Psoas muscle (tissue), 8 donors: ENCODE results near the gene PNMA6E. TPM values are rescaled to one million over a fixed set of nuclear protein-coding genes. Genes with fewer than 3 reads are reported as not detected.

ENCODE experiments used
- ATAC-seq, 4 donors: fragments of 200-7000 bp; cut with Tn5 transposase; one replicate each; pipeline ENCODE4 v1.9.1; 2020; ENCODE audit warnings: moderate library complexity in 3 of 4, mild to moderate bottlenecking in 2 of 4
- DNase-seq, 2 donors: peaks; one replicate each; pipeline ENCODE4 v3.0.0-alpha.2; 2020
- H3K27ac ChIP-seq: fragments of 200-600 bp; one replicate; pipeline ENCODE4 v1.8.0; 2022
- H3K27me3 ChIP-seq, 3 donors: fragments of 200-600 bp in 1 of 3; one replicate each; pipeline versions ENCODE4 v1.6.1 to v1.8.0; 2013 to 2022; ENCODE audit warnings: low read length in 2 of 3, mild to moderate bottlenecking in 2 of 3, moderate library complexity in 1 of 3; ENCODE audit not compliant: insufficient read depth in 3 of 3
- H3K36me3 ChIP-seq, 2 donors: fragments of 200-600 bp in 1 of 2; one replicate each; pipeline versions ENCODE4 v1.6.1 to v1.8.0; 2013 to 2022; ENCODE audit warnings: low read depth in 1 of 2, mild to moderate bottlenecking in 1 of 2, moderate library complexity in 1 of 2; ENCODE audit not compliant: insufficient read depth in 1 of 2
- H3K4me1 ChIP-seq: fragments of 200-600 bp; one replicate; pipeline ENCODE4 v1.8.0; 2022
- H3K4me3 ChIP-seq: fragments of 200-600 bp; one replicate; pipeline ENCODE4 v1.8.0; 2022; ENCODE audit warnings: mild to moderate bottlenecking
- H3K9me3 ChIP-seq: fragments of 200-600 bp; one replicate; pipeline ENCODE4 v1.8.0; 2022
- WGBS, 3 donors: extraction: QIAGEN DNeasy Blood & Tissue Kit; methylation state at CpG; one replicate each; pipeline versions ENCODE4 v1.1.6 to v1.1.7; 2013; 5-methylcytosine and 5-hydroxymethylcytosine counted together
- intact Hi-C, 2 donors: fragments of 100-400 bp; cut with DNase I; formaldehyde crosslinking; loops; one replicate each; pipeline versions ENCODE4 v1.11.0 to v1.14.2; 2022
- long read RNA-seq, 2 donors: library from polyadenylated mRNA; unstranded; transcript quantifications; one replicate each; pipeline ENCODE4 v2.0.0, GENCODE V29; 2021
- polyA plus RNA-seq, 3 donors: library from polyadenylated mRNA; stranded (reverse); fragments of 200-250 nt; gene quantifications; one replicate each; pipeline ENCODE4 v1.2.3, GENCODE V29; 2013
- total RNA-seq, 4 donors: library from RNA; stranded (reverse); fragmentation: NEBNext Ultra II Directional in 2 of 4; extraction: Animal tissue kit (Norgen Biotek cat#: 25700) in 2 of 4; gene quantifications; one replicate each; pipeline versions ENCODE4 v1.2.1 to v1.2.4, GENCODE V29; 2021 to 2023
- TF ChIP-seq, protein P1 (sequence below): fragments of 200-600 bp; IDR thresholded peaks from one replicate; pipeline ENCODE4 v1.8.0; 2022; ENCODE audit warnings: antibody characterized with exemption
- donor health status: healthy with polysubstance abuse.
- donor health status: DM: no; HTN: no; CAD: no; lungs with moderate emphysema.
- donor health status: Bipolar disorder and iron deficiency.
- donor health status: healthy.
- donor health status: DM: yes; HTN: yes; CAD: no.
- donor health status: DM: no; HTN: no; CAD: no.
- donor health status: DM: no; HTN: no; CAD: no.
- donor health status: DM: yes; HTN: yes; CAD: no.

The PNMA6E gene
- total RNA-seq = not detected
- polyA plus RNA-seq = not detected
- long read RNA-seq, donor 1 = 0 reads
- long read RNA-seq, donor 2 = 0 reads

GRCh38 chrX:153401133-153401764, at the start of gene PNMA6E:
TSS of gene PNMA6E (minus strand) at chrX:153401350. CDS start at chrX:153398849, 2,501 bp downstream.
- no peaks in the 10 kb centered on the region for H3K36me3 ChIP-seq
- WGBS, 3 donors = 89 to 90% (median 90%) methylated on average over 25 to 29 of the region's 29 CpGs
- no peak for ATAC-seq
- TF ChIP-seq, protein P1, sequence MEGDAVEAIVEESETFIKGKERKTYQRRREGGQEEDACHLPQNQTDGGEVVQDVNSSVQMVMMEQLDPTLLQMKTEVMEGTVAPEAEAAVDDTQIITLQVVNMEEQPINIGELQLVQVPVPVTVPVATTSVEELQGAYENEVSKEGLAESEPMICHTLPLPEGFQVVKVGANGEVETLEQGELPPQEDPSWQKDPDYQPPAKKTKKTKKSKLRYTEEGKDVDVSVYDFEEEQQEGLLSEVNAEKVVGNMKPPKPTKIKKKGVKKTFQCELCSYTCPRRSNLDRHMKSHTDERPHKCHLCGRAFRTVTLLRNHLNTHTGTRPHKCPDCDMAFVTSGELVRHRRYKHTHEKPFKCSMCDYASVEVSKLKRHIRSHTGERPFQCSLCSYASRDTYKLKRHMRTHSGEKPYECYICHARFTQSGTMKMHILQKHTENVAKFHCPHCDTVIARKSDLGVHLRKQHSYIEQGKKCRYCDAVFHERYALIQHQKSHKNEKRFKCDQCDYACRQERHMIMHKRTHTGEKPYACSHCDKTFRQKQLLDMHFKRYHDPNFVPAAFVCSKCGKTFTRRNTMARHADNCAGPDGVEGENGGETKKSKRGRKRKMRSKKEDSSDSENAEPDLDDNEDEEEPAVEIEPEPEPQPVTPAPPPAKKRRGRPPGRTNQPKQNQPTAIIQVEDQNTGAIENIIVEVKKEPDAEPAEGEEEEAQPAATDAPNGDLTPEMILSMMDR = no peak
- no peak for DNase-seq
- H3K4me3 ChIP-seq = no peak within 1 kb of the TSS
- intact Hi-C loops = no loop called here
- peaks cover 0 to 13% (median 0%) of the 10 kb centered on the region in 3 donors for H3K27me3 ChIP-seq
- no peak within 1 kb of the TSS for H3K27ac ChIP-seq
- no peaks in the 10 kb centered on the region for H3K4me1 ChIP-seq
- H3K9me3 ChIP-seq = no peaks in the 10 kb centered on the region

GRCh38 chrX:153450949-153451277, 49.8 kb upstream of the PNMA6E start:
- Histone ChIP-seq H3K36me3 (no peaks in the 10 kb centered on the region), H3K27ac (no peak overlapping the region), H3K27me3 (no peaks in the 10 kb centered on the region), H3K4me3 (no peak overlapping the region), H3K9me3 (no peaks in the 10 kb centered on the region), H3K4me1 (no peaks in the 10 kb centered on the region)
- TF ChIP-seq, protein P1 = no peak
- 89 to 93% (median 89%) methylated on average over 8 of the region's 8 CpGs for WGBS, 3 donors
- ATAC-seq (no peak), DNase-seq (peak in 1 of 2 donors; percentile 24)
- intact Hi-C loops = no loop called here

- no peak for ATAC-seq
- WGBS, 3 donors = 84 to 95% (median 94%) methylated on average over 20 to 26 of the region's 26 CpGs
- Histone ChIP-seq H3K27me3 (no peaks in the 10 kb centered on the region), H3K4me3 (no peak overlapping the region), H3K36me3 (no peaks in the 10 kb centered on the region), H3K4me1 (no peaks in the 10 kb centered on the region), H3K27ac (no peak overlapping the region), H3K9me3 (no peaks in the 10 kb centered on the region)
- DNase-seq = peak in 1 of 2 donors; percentile 16
- TF ChIP-seq, protein P1 = no peak
- intact Hi-C loops = no loop called here
Observed at GRCh38 chrX:153450114-153450948, 49.2 kb upstream of the PNMA6E start.

GRCh38 chrX:153449368-153450113, 48.4 kb upstream of the PNMA6E start:
- no peaks in the 10 kb centered on the region for H3K27me3 ChIP-seq
- WGBS, 3 donors = 75 to 95% (median 93%) methylated on average over 11 to 15 of the region's 15 CpGs
- no peaks in the 10 kb centered on the region for H3K36me3 ChIP-seq
- no peaks in the 10 kb centered on the region for H3K9me3 ChIP-seq
- TF ChIP-seq, protein P1 = no peak
- H3K27ac ChIP-seq = no peak overlapping the region
- no peak overlapping the region for H3K4me3 ChIP-seq
- intact Hi-C loops = no loop called here
- no peaks in the 10 kb centered on the region for H3K4me1 ChIP-seq
- ATAC-seq = no peak
- DNase-seq = no peak
